Peyer's patch (tissue), 4 donors: ENCODE results near the gene PIGW. TPM values are rescaled to one million over a fixed set of nuclear protein-coding genes. Genes with fewer than 3 reads are reported as not detected.

ENCODE experiments used
- DNase-seq, 3 donors: peaks; one replicate each; pipeline ENCODE4 v3.0.0-alpha.2; 2017 to 2019
- H3K27ac ChIP-seq, 4 donors: fragments of 200-600 bp; sonication (generic); one replicate each; pipeline ENCODE4 v1.5.1; 2016 to 2019
- H3K27me3 ChIP-seq, 2 donors: fragments of 200-600 bp; sonication (generic); one replicate each; pipeline ENCODE4 v1.5.1; 2019
- H3K36me3 ChIP-seq, 3 donors: fragments of 200-600 bp; sonication (generic); one replicate each; pipeline ENCODE4 v1.5.1; 2016 to 2019
- H3K4me1 ChIP-seq, 4 donors: fragments of 200-600 bp; sonication (generic); one replicate each; pipeline ENCODE4 v1.5.1; 2016 to 2019
- H3K4me3 ChIP-seq, 4 donors: fragments of 200-600 bp; sonication (generic); 1 replicate in 3 of 4; 2 replicates in 1 of 4; pipeline ENCODE4 v1.5.1; 2016 to 2019; ENCODE audit warnings: mild to moderate bottlenecking in 1 of 4
- H3K9me3 ChIP-seq, 4 donors: fragments of 200-600 bp; sonication (generic); one replicate each; pipeline ENCODE4 v1.5.1; 2016 to 2019; ENCODE audit warnings: mild to moderate bottlenecking in 1 of 4
- CTCF ChIP-seq, 6 experiments: fragments of 450-650 bp in 4 of 6; fragments of 200-600 bp in 2 of 6; sonication (generic) in 1 of 6; IDR thresholded peaks; one replicate each; pipeline ENCODE4 v1.5.1; 2017 to 2019; ENCODE audit warnings: antibody characterized with exemption in 6 of 6, mild to moderate bottlenecking in 3 of 6, moderate library complexity in 1 of 6
- POLR2A ChIP-seq, 2 donors: fragments of 450-650 bp; IDR thresholded peaks; one replicate each; pipeline ENCODE4 v1.5.1; 2017; ENCODE audit warnings: antibody characterized with exemption in 2 of 2, mild to moderate bottlenecking in 2 of 2, moderate library complexity in 2 of 2
- total RNA-seq, 4 donors: library from RNA; depleted of rRNA; stranded (reverse); fragments of >200 nt; gene quantifications; one replicate each; pipeline ENCODE4 v1.1.0, GENCODE V29; 2016

Gene PIGW
- total RNA-seq, 4 donors from 2014 or later: 2.5 to 4.4 (median 4.3) TPM; not detected in 1

GRCh38 chr17:36498560-36499300 is 36.1 kb upstream of the PIGW start:
- no peak overlapping the region for H3K27ac ChIP-seq
- no peaks in the 10 kb centered on the region for H3K27me3 ChIP-seq
- TF ChIP-seq POLR2A (IDR thresholded peaks at IDR 0.05) (no peak), CTCF (IDR thresholded peaks at IDR 0.05) (no peak)
- H3K36me3 ChIP-seq: peaks cover 0 to 71% (median 0%) of the 10 kb centered on the region in 3 donors
- DNase-seq: peak in 1 of 3 donors; percentile 29
- no peak overlapping the region for H3K4me3 ChIP-seq
- H3K9me3 ChIP-seq: no peaks in the 10 kb centered on the region
- no peaks in the 10 kb centered on the region for H3K4me1 ChIP-seq

GRCh38 chr17:36500745-36501225 is 34.0 kb upstream of the PIGW start:
- H3K4me3 ChIP-seq: no peak overlapping the region
- no peaks in the 10 kb centered on the region for H3K9me3 ChIP-seq
- no peak for TF ChIP-seq CTCF (IDR thresholded peaks at IDR 0.05)
- no peak for TF ChIP-seq POLR2A (IDR thresholded peaks at IDR 0.05)
- no peaks in the 10 kb centered on the region for H3K4me1 ChIP-seq
- no peak overlapping the region for H3K27ac ChIP-seq
- H3K36me3 ChIP-seq: peaks cover 0 to 71% (median 0%) of the 10 kb centered on the region in 3 donors
- no peaks in the 10 kb centered on the region for H3K27me3 ChIP-seq
- no peak for DNase-seq

GRCh38 chr17:36501351-36501750 is 33.4 kb upstream of the PIGW start:
- Histone ChIP-seq H3K36me3 (peaks cover 0 to 69% (median 0%) of the 10 kb centered on the region in 3 donors), H3K4me1 (no peaks in the 10 kb centered on the region), H3K4me3 (no peak overlapping the region), H3K27me3 (no peaks in the 10 kb centered on the region), H3K27ac (no peak overlapping the region), H3K9me3 (no peaks in the 10 kb centered on the region)
- no peak for TF ChIP-seq CTCF (IDR thresholded peaks at IDR 0.05)
- TF ChIP-seq POLR2A (IDR thresholded peaks at IDR 0.05): no peak
- no peak for DNase-seq

- Histone ChIP-seq H3K27me3 (no peaks in the 10 kb centered on the region), H3K9me3 (no peaks in the 10 kb centered on the region), H3K27ac (no peak overlapping the region), H3K4me3 (no peak overlapping the region), H3K4me1 (no peaks in the 10 kb centered on the region), H3K36me3 (peaks cover 0 to 69% (median 0%) of the 10 kb centered on the region in 3 donors)
- TF ChIP-seq CTCF (IDR thresholded peaks at IDR 0.05): no peak
- no peak for TF ChIP-seq POLR2A (IDR thresholded peaks at IDR 0.05)
- DNase-seq: no peak
Observed at GRCh38 chr17:36501963-36502362, 32.8 kb upstream of the PIGW start.

GRCh38 chr17:36503456-36504155 is 31.2 kb upstream of the PIGW start:
- H3K36me3 ChIP-seq: peaks cover 0 to 68% (median 0%) of the 10 kb centered on the region in 3 donors
- DNase-seq: peak in 1 of 3 donors; percentile 29
- no peak for TF ChIP-seq CTCF (IDR thresholded peaks at IDR 0.05)
- no peak for TF ChIP-seq POLR2A (IDR thresholded peaks at IDR 0.05)
- no peaks in the 10 kb centered on the region for H3K27me3 ChIP-seq
- no peak overlapping the region for H3K27ac ChIP-seq
- H3K4me3 ChIP-seq: no peak overlapping the region
- no peaks in the 10 kb centered on the region for H3K9me3 ChIP-seq
- no peaks in the 10 kb centered on the region for H3K4me1 ChIP-seq
